Activated effector memory CD4-positive, alpha-beta T cell treated with Interleukin-2 at 50 U/mL for 16 hours (primary cell): ENCODE measurements around the gene PRKAB2.
"Not testable (repeated sequence)": the region's sequence is repeated elsewhere in the genome, so short reads cannot be mapped to it uniquely, and the experiment has no call there.

Experiments used
- DNase-seq: peaks from one replicate; pipeline ENCODE4 v3.0.0-alpha.2; 2020

Gene PRKAB2

GRCh38 chr1:147109041-147109440 is 63.2 kb downstream of the PRKAB2 start:
- DNase-seq, result no peak

- DNase-seq, result not testable (repeated sequence)
These were observed 65.8 kb downstream of the PRKAB2 start for GRCh38 chr1:147106407-147106881.

- DNase-seq, result no peak
These were observed 66.4 kb downstream of the PRKAB2 start for GRCh38 chr1:147105909-147106308.
